ENCODE data around the gene PMEL.
A peak's percentile ranks its signal among the peaks of the same experiment; 100 is the strongest.
"Not testable (repeated sequence)": the region's sequence is repeated elsewhere in the genome, so short reads cannot be mapped to it uniquely, and the experiment has no call there.

Gene PMEL

DNA sequence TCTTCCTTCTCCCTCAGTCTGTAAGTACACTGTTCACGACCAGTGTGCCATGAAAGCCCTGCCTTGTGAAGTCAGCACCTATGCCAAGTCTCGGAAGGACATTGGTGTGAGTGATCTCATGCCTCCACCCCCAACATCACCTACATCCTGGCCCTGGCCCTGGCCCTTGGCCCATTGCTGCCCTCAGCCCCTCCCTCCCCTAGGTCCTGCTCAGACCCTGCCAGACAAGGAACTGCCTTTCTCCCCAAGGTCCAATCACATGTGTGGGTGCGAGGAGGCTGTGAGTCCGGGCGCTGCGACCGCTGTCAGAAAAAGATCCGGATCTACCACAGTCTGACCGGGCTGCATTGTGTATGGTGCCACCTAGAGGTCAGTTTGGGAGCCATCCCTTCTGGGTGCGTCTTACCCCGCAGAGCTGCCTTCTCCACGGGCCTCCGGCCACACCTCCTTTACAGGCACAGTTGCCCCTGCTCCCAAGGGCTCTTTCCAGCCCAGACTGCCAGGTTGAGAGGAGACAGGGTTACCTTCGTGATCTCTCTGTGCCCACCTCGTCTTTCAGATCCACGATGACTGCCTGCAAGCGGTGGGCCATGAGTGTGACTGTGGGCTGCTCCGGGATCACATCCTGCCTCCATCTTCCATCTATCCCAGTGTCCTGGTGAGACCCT lies 25.6 kb downstream of the PMEL start:
- DNase-seq, result peak; percentile 76

GRCh38 chr12:55938826-55939501 lies 26.9 kb downstream of the PMEL start:
- no peak for DNase-seq

DNA sequence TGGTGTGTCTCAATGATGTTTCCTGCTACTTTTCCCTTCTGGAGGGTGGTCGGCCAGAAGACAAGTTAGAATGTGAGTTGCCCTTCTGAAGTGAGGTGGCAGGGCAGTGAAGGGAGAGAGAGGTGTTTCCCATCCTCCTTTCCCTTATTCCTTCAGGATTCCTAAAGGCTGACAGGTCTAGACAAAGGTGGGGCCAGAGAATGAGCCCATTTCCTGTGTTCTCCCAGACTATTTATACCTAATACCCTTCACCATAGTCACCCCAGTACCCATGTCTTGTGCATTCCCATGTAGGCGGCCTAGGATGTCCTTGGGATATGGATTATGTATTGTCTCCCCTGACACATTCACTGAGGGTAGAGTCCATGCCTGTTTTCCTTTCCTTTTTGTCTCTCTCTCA lies 27.9 kb downstream of the PMEL start:
- no peak for DNase-seq

GRCh38 chr12:55935738-55936151 lies 30.1 kb downstream of the PMEL start:
- DNase-seq, result no peak

DNA sequence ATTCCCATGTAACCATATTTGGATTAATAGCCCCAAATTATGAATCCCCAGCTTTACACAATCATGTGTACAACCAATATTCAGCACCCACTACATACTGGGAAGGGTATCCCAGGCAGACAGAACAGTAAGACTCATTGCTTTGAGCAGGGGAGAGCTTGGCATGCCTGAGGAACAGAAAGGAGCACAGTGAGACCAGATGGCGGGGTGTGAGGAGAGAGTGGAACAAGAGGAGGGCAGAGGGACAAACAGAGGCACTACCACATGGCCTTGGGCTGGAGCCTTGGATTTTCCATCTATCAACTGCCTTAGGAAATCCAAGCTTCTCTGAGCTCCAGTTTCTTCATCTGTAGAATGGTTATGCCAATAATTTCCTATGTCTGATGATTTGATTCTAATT lies 31.1 kb downstream of the PMEL start:
- DNase-seq, result no peak

DNA sequence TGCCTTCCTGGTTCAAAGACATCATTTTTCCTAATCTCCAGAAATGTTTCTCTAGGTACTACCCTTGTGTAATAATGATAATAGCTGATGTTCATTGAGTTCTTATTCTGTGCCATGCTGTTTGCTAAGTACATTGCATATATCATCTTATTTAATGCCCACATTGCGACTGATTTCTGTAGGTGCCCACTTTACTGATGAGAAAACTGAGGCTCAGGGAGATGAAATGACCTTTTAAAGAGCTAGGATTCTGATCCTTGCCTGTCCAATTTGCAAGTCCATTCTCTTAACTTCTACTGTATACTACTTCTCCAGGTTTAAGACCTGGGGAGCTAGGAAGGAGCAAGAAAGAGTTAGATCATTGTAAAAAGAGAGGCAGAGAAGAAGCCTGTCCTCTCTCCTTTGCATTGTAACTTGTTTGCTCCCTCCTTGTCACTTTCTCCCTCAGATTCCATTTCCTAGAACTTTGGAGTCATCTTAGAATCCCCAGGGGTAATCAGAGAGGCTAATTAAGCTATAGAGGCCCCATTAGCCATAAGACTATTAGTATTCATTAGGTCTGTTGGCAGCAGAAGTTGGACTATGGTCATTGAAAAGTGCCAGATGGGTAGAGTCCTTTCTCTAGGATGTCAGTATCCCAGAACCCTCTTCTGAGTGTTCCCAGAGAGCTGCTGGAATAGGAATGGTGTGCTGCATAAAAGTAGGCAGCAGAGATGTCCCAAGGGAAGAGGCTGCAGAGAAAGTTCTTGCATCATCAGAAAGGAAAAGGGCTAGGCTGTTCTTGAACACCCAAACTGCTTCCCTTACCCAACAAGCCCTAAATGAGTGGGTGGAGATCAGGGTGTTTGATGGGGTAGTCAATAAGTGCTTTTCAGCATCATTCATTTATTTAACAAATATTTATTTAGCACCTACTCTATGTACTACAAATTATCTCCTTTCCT lies 31.8 kb downstream of the PMEL start:
- no peak for DNase-seq

DNA sequence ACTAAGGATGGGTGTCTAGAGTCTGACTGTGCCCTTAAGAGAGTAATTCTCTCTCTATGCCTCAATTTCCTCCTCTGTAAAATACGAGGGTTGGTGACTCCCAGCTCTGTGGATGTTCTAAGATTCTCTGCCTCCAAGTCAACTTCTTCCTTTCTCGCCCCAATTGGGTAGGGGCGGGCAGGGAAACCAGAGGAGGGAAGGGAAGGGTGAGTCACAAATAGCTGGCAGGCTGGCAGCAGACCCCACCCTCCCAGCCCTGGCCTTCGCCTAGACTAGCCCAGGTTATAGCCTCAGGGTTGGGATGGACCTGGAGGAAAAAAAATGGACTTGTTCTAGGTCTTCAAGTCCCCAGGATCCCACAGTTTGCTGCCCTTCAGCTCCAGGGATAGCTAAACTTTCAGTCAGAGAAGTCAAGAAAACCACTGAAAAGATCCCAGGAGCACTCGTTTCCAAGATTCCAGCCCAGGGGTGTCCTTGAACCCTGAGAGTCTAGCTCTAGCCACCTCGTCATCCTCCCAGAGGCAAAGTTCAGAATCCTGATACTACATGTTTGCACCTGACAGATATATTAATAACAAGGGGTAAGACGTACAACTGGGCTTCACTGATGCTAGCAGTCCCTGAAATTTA lies 32.6 kb downstream of the PMEL start:
- DNase-seq, result no peak

- no peak for DNase-seq
Observed at GRCh38 chr12:55932551-55932910, 33.3 kb downstream of the PMEL start.

DNA sequence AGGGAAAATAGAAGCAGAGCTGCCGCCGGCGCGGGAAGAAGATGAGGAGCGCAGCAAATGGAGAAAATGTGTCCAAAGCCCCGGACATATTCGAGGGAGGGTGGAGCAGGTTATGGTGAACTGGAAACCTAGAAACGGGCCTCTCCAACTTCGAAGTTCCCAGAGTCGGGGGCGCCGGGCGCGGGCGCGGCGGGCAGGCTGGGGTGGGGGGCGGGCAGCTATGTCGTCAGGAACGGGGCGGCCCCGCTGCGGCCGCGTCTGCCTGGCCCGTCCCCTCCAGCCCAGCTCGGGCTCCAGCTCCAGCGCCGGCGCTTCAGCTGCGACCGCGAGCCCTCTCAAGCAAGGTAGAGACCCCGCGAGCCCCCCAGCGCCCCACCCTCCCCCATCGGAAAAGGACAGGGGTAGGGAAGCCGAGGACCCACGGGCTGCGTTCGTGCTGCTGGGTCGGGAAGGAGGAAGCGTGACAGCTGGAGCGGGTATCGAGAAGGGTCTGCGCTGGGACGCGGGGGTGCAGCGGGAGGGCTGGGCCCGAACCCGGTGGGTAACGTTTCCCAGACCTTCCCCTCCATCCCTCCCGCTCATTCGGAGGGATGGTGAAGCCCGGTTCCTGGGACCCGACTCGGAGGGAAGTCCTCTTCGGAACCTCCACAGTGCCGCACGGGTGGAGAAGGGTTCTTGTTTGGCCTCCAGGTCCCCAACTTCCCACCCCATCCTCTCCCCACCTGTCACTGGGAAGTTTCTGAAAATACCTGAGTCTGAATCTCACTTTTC lies 33.9 kb downstream of the PMEL start:
- DNase-seq, result no peak

DNA sequence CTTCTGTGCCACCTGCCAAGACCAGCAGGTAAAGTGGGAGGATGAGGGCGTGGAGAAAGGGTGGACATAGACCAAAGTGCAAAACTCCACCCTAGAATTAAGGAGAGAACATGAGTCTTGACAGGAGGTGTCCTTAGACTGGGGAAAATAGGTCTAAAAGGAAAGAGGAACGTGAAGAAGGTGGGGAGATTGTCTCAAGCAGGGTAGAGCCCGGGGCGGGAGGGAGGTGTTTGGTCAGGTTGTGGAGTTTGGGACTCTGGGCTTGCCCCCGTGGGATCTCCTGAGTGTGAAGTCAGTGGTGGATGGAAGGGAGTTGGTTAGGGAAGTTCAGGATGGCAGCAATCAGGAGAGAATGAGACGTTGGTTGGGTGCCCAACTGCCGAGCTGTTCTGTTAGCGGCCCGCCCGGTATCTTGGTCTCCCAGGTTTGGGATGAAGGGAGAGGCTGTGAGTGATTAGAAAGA lies 34.5 kb downstream of the PMEL start:
- no peak for DNase-seq

- peak; percentile 60 for DNase-seq
Observed at GRCh38 chr12:55930771-55931316, 35.0 kb downstream of the PMEL start, which contains the start of gene DGKA. TSS of gene DGKA (plus strand) at chr12:55931162. CDS start at chr12:55936504, 5,342 bp downstream.

- no peak for DNase-seq
Observed at GRCh38 chr12:55929306-55929791, 36.5 kb downstream of the PMEL start.

- DNase-seq, result peak; percentile 51
Observed at GRCh38 chr12:55927588-55928502, 38.0 kb downstream of the PMEL start, which contains the start of gene PYM1. TSS of gene PYM1 (minus strand) at chr12:55927894. CDS start at chr12:55927761, 133 bp downstream.

DNA sequence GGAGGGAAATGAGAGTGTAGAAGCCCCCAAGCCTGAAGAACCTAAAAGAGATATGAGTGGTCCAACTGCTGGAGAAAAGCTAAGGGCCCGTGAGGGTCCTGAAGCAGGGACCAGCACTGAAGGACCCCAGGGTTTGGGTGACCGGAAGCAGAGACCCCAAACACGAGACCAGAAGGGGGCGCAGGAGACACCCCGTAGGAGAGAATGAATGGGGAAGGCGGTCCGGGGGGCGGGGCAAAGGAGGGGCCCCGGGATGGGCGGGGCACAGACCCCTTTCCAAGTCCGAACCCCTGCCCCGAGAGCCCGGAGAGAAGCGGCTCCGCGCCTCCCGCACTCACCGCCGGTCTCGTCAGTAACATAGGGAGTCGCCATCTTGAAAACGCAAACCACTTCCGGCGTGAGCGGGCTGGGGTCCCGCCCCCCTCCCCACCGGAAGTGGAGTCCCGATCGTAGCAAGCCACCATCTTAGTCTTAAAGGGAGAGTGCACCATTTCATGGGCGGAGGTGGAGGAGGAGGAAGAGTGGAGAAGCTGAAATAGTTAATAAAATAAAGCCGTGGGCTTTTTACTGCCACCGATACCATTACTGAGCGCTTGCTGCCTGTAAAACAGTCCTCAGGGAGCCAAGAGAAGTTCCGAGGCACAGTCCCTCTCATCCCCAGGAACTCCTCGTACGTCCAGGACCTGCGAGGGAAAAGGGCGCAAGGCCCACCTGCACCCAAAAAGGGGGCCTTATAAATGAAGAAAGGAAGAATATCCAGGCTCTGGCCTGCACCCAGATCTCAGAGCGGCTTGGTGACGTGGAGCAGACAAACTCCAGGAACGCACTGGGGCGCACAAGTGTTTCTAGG lies 38.9 kb downstream of the PMEL start:
- DNase-seq, result peak; percentile 91

DNA sequence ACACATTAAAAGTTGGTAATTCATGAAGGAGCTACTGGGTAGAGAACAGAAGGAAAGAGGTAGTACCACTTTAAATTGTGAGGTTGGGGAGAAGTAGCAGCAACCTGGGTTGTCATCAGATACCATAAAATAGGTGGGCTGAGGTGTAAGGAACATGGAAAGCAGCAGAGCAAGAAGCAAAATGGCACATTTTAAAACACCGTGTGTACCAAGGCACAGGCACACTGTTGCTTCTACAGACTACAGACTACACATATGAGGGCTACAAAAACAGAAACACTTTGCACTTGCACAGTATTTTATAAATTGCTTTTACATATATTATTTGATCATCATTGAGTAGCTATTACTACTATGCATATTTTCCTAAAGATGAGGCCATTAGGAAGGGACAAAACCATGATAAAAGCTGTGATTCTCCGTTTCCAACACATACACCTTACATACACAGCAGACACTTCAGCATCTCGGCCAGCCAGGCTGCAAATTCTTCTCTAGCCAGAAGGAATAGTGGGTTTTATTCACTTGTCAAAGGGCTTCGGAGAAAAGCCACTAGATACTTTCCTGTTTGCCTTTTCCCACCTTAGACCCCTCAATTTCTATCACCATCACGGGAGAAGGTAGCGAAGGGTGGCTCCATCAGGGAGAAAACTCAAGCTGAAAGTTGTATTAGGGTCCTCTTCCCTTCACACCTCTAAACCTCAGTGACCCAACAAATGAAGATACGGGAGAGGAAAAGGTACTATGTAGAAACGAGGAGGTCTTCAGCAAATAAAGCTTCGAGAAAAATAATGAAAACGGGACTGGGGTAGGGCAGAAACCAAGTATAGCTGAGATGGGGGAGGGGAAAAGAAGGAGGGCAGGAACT lies 39.7 kb downstream of the PMEL start:
- no peak for DNase-seq

DNA sequence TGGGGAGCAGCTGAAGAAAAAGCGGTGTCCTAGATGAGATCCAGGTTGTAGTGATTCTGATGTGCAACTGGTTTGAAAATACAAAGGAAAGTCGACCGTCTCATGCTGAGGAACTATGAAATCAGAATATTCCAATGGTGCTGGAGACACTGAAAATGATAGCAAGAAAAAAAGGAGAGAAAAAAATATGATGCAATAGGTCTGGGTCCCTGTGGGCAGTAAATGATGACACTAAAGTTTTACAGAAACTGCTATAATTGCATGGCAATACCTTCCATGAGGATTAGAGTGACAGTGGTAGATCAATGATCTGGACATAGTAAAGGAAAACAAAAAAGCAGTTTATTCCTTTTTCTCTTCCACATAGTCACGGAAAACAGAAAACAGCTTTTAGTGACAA lies 40.5 kb downstream of the PMEL start:
- no peak for DNase-seq

- not testable (repeated sequence) for DNase-seq
Observed at GRCh38 chr12:55923648-55924047, 42.2 kb downstream of the PMEL start.

GRCh38 chr12:55922126-55922525 lies 43.7 kb downstream of the PMEL start:
- no peak for DNase-seq
